GM21381 (cell line): Measurements from ENCODE around the gene BTBD2.

Source experiments
- ATAC-seq: cut with Tn5 transposase; IDR thresholded peaks from one replicate; pipeline ENCODE4 v1.9.1; 2021; ENCODE audit warnings: mild to moderate bottlenecking, moderate library complexity; ENCODE audit not compliant: unreplicated experiment

Gene BTBD2

GRCh38 chr19:2015608-2015950 is at the start of gene BTBD2:
TSS of gene BTBD2 (minus strand) at chr19:2015714. CDS start at chr19:2015703, 11 bp downstream.
- no peak for ATAC-seq

DNA sequence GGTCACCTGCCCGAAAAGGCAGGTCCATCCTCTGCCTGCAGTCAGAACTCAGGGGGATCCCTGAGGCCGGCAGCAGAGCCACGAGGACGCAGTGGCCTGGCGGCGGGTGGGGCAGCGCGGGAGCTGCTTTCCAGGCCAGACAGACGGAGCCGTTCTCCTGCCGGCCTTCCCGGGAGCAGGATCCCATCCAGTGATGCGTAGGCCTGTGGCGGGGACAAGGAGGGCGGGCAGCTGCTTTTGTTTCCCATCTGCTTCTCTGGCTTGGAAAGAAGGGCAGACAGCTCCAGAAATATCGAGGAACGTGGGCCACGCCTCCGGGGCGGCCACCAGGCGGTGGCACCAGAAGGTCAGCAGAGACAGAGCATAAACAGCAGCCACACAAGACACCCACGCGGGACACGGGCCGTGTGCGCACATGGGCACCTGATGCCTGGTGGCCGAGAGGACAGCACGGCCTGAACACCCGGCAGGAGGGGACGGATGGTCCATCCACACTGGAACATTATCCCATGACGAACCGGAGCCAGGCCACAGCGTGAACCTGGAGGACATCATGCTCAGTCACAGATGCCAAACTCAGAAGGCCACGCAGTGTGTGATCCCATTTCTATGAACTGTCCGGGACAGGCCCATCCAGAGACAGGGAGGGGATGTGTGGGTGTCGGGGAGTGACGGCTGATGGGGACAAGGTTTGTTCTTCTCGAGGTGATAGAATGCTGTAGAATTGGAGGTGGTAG is 49.4 kb upstream of the BTBD2 start:
- ATAC-seq = no peak

DNA sequence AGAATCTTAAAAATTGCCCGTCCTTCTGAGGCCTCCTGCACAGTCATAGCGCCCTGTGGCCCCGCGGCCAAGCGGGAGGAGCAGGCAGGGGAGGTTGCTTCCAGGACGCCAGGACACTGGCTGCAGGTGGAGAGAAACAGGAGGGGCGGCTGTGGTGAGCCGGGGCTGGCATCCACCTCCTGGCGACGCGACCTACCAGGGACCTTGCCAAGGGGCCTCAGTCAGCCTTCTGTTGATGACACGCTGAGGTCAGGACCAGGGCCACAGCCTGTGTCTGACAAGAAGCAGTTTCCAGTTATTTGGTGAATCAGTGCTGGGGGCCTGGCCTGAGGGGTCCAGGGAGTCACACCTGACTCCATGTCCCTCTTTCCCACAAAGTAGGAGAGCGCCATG is 48.9 kb upstream of the BTBD2 start:
- ATAC-seq = no peak

GRCh38 chr19:2063824-2064223 is 48.3 kb upstream of the BTBD2 start:
- ATAC-seq = no peak

DNA sequence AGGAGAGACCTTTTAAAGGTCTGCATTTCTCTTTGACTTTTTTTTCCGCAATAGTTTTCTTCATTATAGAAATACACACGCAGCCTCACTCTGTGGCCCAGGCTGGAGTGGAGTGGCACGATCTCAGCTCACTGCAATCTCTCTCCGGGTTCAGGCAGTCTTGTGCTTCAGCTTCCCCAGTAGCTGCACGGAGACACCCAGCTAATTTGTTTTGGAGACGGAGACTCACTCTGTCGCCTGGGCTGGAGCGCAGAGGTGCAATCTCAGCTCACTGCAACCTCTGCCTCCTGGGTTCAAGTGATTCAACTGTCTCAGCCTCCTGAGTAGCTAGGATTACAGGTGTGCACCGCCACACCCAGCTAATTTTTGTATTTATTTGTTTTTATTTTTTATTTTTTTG is 47.3 kb upstream of the BTBD2 start:
- ATAC-seq = no peak

DNA sequence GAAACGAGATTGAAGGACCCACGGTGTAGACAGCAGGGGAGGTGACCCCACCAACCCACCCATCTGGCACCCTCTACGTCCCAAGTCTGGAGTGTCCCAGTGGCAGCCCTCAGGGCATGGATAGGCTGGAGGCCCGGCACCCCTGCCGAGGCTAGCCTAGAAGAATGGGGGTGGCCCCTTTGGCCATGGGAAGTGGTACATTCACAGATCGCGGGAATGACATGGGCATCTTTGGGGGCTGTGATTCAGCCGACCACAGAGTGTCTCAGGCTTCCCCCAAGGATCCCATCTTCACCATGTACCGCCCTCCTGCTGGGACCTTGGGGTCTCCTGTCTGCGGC is 46.8 kb upstream of the BTBD2 start:
- no peak for ATAC-seq

- ATAC-seq = peak; percentile 72
Measured at GRCh38 chr19:2061495-2062388, 46.2 kb upstream of the BTBD2 start.

GRCh38 chr19:2060884-2061494 is 45.5 kb upstream of the BTBD2 start:
- ATAC-seq = peak; percentile 21

DNA sequence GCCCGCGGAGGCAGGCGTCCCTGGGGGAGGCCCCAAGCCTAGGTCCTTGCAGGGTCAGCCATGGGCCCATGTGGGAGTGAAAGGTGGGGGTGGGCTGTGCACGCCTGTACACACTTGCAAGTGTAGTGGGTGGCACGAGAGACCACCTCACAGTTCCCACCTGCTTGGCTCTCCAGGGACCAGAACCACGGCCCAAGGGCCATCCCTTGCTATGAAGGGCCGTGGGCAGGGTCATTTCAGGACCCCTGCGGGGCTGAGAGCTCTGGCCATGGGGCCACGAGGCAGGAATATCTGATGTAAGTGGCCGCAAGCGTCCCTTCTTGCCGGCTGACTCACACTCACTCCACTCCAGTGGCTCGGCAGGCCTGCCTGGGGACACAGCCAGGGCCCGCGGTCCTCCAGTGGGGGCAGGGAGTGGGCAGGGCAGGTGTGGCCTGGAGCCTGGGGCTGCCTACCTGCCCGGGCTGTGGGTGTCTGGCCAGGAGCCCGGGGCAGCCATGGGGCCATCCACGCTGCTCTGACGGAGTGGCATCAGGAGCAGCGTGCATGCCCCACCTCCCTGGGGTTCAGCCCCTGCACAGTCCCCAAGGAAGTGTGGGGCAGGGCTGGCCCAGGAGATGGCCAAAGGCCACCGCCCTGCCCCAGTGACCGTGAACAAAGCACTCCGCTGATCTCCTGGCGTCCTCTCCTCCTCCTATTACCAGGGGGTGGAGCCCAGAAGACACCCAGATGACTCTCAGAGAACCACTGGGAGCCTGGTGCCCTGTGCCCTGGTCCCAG is 44.1 kb upstream of the BTBD2 start:
- no peak for ATAC-seq

DNA sequence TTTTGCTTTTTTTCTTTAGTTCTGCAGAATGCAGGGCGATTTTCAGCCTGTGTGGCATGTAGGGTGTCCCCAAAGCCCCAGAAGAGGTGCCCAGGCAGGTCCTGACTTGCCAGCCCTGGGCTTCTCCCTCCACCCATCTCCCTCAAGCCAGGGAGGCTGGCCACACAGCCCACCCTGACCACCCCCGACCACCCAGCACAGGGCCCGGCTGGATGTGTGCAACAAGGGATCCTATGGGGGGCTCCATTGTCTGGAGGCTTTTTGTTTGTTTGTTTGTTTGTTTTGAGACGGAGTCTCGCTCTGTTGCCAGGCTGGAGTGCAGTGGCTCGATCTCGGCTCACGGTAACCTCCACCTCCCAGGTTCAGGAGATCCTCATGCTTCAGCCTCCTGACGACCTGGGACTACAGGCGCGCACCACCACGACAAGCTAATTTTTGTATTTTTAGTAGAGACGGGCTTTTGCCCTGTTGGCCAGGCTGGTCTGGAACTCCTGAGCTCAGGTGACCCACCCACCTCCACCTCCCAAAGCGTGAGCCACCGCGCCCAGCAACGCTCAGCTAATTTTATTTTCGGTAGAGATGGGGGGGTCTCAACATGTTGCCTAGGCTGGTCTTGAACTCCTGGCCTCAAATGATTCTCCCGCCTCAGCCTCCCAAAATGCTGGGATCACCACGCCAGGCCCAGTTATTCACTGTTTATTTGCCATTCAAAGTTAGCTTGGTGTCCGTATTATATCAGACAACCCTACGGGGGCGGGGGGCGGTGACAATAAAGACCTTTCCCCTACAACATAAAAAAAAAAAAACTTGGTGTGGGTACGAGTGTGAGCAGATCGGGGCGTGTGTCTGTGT is 43.3 kb upstream of the BTBD2 start:
- ATAC-seq = no peak

DNA sequence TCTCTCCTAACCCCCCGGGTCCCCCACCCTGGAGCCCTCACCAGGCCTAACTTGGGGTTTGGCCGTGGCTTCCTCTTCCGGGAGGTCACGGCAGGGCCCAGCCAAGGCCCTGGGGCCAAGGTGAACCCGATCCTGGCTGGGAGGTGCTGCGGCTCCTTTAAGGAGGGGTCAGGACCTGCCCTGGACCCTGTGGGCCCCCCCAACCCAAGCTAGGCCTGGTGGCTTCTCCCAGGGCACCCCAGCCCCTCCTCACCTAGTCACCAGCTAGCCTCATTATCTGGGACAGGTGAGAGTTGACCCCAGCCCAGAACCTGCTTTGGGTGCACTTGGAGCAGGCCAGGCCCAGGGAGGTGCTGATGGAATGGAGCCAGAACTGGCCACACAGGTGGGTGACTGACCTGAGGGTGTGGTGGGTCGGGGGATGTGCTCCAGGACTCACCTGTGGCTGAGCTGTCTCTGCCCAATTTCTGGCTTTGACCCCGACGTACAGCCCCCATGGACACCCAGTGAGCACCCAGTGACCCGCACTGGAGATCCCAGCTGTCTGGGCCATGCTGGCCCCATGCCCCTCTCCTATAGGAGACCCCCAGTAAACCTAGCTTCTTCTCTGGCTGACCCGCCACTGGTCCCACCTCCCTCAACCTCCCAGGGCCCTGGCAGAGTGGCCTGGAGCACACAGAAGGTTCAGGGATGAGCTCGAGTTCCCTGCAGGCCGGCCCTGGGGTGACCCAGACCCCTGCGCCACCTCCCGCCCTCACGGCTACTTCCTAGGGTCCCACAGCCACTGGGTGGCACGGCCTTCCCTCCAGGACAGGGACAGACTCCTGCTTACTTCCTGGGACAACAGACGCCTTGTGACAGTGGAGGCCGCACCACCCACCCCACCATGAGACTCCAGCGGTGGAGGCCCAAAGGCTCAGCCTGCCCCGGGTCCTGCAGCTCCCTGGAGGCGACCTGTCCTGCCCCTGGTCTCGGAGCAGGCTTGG is 42.3 kb upstream of the BTBD2 start:
- ATAC-seq = no peak

DNA sequence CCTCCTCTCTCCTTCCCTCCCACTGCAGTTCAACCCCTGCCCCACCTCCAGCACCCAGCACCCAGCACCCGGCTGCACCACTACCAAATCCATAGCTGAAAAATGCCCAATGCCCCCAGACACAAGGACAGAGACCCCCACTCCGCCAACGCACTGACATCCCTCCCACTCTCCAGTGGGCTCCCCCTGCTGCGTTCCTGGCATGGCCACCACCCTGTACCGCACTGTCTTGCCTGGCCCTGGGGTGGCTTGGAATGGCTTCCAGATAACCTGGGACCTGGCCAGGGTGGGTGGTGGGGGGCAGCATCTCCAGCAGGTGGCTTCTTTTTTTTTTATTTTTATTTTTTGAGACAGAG is 41.3 kb upstream of the BTBD2 start:
- ATAC-seq = no peak

GRCh38 chr19:2055931-2056836 is 40.7 kb upstream of the BTBD2 start:
- no peak for ATAC-seq

GRCh38 chr19:2054763-2055162 is 39.2 kb upstream of the BTBD2 start:
- no peak for ATAC-seq

DNA sequence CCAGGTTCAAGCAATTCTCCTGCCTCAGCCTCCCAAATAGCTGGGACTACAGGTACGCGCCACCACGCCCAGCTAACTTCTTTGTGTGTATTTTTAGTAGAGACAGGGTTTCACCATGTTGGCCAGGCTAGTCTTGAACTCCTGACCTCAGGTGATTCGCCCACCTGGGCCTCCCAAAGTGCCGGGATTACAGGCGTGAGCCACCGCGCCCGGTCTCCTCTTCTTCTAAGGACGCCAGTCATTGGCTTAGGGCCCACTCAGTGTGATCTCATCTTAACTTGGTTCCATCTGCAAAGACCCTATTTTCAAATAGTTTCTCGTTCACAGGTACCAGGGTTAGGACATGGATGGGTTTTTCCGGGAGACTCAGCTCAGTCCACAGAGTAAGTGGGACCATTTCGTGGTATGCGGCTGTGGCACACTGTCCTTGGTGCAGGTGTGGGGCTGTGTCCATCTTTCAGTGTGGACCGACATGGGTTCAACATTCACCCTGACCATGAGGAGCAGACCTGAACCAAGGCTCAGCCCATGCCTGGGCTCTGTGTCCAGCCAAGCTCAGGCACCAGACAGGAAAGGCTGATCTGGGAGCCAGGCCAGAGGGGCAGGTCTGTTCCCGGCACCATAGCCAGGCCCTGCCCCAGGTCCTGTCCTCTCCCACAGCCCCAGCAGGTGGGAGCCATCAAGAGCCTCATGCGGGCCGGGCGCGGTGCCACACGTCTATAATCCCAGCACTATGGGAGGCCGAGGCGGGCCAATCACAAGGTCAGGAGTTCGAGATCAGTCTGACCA is 38.3 kb upstream of the BTBD2 start:
- ATAC-seq = no peak

- ATAC-seq = no peak
Measured at GRCh38 chr19:2051773-2052704, 36.5 kb upstream of the BTBD2 start.
